CD4-positive, alpha-beta T cell treated with Interleukin-12 subunit alpha and Interleukin-12 subunit beta, for 1 hour (primary cell): ENCODE data around the gene IL23A.

Source experiments
- DNase-seq: peaks from one replicate; pipeline ENCODE4 v3.0.0-alpha.2; 2020

Gene IL23A

DNA sequence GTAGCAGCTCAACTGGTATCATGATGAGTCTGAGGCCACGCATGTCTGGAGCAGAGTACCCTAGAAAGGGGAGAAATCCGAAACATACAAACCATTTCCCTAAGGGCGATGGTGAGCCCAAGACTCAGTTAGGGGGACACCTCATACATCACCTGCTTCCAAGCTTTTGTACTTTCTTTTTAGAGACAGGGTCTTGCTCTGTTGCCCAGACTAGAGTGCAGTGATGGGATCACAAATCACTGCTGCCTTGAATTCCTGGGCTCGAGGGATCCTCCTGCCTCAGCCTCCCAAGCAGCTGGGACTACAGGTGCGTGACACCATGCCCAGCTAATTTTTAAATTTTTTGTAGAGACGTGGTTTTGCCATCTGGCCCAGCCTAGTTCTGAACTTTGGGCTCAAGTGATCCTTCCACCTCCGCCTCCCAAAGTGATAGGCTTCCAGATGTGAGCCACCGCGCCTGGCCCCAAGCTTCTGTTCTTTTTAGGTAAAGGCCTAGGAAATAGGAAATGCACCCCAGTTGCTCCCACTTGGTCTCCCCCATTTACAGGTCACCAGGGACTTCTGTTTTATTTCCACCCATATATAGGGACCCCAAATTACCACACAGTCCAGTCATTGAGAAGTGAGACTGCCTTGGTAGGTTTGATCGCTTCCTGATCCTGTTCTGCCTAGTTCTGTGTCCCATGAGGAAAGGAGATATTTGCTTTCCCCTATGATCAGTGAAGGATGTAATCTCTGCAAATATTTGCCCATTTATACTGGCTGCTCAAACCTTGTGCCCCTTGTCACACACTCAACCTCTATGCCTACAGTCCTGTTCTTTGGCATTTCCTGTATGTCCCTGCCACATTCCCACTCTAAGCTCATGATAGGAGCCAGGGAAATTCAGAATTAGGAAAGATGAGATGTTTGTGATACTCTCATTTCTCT lies 23.7 kb downstream of the IL23A start, which contains the start of gene APOF:
Gene APOF (minus strand): TSS at position 728 of the 930 bp plus-strand sequence. CDS start 112 bp downstream, at position 616.
- DNase-seq = no peak

DNA sequence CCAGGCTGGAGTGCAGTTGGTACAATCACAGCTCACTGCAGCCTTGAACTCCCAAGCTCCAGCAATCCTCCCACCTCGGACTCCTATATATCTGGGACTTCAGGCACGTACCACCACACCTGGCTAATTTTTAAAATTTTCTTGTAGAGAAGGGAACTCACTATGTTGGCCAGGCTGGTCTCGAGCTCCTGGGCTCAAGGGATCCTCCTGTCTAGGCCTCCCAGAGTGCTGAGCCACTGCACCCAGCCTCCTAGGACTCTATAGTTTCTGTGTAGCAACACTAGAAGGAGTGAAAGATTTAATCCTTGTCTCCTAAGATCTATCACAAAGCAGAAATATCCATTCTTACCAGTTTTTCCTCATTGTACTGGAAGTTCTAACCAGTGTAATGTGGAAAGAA lies 28.3 kb downstream of the IL23A start:
- no peak for DNase-seq

DNA sequence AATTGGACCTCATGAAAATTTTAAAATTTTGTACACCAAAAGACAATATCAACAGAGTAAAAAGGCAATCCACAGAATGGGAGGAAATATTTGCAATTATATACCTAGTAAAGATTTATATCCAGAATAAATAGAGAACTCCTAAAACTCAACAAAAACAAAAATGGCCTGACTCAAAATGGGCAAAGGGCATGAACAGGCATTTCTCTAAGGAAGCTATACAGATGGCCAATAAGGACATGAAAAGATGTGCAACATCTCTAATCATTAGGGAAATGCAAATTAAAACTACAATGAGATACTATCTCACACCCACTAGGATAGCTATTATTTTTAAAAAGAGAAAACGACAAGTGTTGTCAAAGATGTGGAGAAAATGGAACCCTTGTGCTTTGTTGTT lies 34.8 kb downstream of the IL23A start:
- DNase-seq = no peak

DNA sequence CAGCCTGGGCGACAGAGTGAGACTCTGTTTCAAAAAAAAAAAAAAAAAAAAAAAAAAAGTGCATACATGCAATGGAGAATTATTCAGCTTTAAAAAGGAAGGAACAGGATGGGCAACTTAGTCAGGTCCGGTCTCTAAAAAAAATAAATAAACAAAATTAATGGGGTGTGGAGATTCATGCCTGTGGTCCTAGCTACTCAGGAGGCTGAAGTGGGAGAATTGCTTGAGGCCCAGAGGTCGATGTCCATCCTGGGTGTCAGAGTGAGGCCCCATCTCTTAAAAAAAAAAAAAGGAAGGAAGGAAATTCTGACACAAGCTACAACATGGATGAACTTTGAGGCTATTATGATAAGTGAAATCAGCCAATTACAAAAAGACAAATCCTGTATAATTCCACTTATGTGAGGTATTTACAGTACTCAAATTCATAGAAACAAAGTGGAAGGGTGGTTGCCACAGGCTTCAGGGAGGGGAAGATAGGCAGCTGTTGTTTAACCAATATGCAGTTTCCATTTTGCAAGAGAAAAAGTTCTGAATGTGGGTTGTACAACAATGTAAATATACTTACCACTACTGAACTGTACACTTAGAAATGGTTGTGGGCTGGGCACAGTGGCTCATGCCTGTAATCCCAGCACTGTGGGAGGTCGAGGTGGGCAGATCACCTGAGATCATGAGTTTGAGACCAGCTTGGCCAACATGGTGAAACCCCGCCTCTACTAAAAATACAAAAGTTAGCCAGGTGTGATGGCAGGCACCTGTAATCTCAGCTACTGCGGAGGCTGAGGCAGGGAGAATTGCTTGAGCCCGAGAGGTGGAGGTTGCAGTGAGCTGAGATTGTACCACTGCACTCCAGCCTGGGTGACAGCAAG lies 36.3 kb downstream of the IL23A start:
- no peak for DNase-seq

DNA sequence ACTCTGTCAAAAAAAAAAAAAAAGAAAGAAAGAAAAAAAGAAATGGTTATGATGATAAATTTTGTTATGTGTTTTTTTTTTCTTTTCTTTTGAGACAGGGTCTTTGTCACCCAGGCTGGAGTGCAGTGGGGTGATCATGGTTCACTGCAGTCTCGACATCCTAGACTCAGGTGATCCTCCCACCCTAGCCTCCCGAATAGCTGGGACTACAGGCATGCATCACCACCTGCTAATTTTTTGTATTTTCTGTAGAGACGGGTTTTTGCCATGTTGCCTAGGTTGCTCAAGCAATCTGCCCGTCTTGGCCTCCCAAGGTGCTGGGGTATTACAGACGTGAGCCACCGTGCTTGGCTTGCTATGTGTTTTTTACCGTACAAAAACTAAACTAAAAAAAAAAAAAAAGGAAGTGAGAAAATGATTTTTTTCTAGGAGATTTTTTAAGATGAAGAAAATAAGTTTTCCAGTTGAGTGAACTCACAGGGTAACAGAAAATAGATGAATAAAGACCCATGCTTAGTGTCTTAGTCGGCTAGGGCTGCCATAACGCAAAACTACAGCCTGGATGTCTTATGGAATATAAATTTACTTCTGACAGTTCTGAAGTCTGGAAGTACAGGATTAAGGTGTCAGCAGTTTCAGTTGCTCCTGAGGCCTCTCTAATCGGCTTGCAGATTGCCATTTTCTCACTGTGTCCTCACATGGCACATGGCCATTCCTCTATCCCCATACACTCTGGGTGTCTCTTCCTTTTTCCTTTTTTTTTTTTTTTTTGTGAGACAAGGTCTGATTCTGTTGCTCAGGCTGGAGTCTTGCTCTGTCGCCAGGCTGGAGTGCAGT lies 37.1 kb downstream of the IL23A start:
- no peak for DNase-seq

DNA sequence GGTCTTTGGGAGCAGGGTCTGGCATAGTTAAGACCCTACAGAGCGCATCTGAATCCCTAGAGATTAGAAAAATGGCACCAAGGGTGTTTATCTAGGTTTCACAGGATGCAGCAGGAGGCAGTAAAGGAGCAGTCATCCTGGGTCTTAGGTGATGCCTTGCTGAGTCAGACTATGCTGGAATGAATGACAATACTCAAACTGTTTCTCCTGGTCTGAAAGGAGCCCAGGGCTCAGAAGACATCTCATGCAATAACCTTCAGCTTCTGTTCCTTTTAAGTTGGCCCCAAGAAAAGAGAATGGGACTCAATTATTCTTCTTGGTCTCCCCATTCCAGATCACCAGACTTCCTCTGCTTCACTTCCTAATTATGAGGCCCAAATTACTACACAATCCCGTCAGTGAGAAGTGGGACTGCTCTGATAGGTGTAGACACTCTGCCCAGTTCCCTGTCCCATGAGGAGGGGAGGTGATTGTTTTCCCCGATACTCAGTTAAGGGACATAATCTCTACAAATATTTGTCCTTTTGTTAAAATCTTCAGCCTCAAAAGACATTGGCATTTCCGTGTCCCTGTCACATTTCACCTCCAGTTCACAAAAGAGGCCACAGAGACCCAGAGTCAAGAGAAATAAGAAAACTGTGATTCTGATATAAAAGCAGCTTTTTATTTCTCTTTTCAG lies 38.8 kb downstream of the IL23A start:
- DNase-seq = no peak

DNA sequence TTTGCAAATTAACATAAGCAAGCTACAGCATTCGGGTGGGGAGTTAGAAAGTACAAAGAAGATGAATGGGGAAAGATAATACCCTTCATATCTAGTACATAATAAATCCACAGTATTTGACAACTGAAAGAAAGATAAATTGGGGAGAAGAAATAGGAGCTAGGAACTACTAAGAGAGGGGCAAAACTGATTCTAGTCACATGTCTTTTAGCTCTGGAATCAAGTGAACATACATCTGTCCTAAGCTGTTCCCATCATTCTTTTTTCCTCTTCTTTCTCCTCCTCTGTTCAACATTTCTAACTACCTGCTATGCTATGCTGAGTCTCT lies 39.3 kb downstream of the IL23A start:
- no peak for DNase-seq

DNA sequence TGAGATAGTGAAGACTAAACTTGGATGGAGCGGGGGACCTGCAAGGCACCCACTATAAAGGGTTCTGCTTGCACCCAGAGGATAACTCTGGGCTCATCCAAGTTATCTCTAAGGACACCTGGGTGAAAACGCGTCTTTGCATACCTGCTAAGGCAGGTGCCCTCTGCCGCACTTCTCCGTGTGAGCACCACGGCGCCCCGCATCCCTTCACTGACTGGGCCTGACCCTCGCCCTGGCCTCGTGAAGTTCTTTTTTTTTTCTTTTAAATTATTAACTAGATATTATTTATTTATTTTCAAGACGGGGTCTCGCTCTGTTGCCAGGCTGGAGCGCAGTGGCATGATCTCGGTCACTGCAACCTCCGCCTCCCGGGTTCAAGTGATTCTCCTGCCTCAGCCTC lies 43.9 kb downstream of the IL23A start:
- no peak for DNase-seq

DNA sequence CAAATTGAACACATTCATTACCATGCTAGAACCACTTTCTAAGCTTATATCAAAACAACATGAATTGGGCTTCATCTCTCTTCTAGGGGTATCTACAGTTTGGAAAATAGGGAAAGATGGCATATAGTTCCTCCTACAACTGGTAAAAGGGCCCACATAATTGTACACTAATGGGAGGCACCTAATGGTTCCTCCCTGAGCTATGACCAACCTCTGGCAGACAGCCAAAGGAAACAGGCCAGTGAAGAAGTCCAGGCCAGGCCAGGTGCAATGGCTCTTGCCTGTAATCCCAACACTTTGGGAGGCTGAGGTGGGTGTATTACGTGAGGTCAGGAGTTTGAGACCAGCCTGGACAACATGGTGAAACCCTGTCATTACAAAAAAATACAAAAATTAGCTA lies 47.2 kb downstream of the IL23A start:
- no peak for DNase-seq

DNA sequence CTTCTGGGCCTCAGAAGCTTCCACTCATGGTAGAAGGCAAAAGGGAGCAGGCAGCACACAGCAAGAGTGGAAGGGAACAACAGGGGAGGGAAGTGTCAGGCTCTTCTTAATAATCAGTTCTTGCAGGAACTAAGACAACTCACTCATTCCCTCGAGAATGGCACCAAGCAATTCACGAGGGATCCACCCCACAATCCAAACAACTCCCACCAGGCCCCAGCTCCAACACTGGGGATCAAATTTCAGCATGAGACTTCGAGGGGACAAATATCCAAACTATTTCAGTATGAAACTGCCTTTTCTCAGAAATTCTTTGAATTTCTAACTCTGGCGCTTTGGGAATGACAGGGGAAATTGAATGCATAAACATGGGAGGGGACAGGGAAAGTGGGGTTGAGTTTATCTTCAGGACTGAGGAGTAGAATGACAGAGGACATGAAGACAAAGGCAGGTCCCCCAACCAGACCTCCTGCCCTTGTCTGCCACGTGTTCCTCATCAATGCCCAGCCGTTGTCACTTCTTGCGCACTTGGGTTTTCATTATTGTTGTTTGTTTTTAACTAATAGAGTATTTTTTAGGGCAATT lies 48.6 kb downstream of the IL23A start:
- DNase-seq = no peak

DNA sequence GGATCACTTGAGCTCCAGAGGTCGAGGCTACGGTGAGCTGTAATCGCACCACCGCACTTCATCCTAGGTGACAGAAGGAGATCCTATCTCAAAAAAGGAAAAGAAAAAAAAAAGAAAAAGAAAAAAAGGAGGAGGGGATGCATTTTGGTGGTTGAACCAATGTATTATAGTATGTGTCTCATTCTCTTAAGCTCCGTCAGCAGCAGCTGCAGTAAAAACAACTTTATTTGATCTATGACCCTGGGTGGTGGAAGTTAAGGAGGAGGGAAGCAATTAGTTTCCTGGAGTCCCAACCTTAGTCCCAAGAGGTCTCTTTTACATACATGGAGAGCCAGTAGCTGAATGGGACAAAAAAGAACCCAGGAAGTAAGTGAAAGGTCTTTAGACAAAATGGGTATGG lies 50.7 kb downstream of the IL23A start:
- no peak for DNase-seq
